GM23338 (cell line): ENCODE results near the gene ARID4B. TPM values are rescaled to one million over a fixed set of nuclear protein-coding genes. Genes with fewer than 3 reads are reported as not detected.

ENCODE experiments used
- ATAC-seq: fragments of 200-7000 bp; cut with Tn5 transposase; 3 replicates; pipeline ENCODE4 v1.9.1; 2020
- DNase-seq: peaks from one replicate; pipeline ENCODE4 v3.0.0-alpha.2; 2015; ENCODE audit warnings: low spot score
- H2AFZ ChIP-seq: fragments of 200-600 bp; sonication (generic); 2 replicates; pipeline ENCODE4 v1.8.0; 2016; ENCODE audit warnings: antibody characterized with exemption, mild to moderate bottlenecking, moderate library complexity
- H3F3A ChIP-seq: fragments of 200-600 bp; sonication (generic); replicated peaks from 2 replicates; pipeline ENCODE4 v1.8.0; 2017; ENCODE audit warnings: antibody characterized with exemption, mixed run types, low read depth
- H3K27ac ChIP-seq: fragments of 200-600 bp; sonication (generic); 2 replicates; pipeline ENCODE4 v1.6.1; 2016; ENCODE audit warnings: low read depth
- H3K27me3 ChIP-seq: fragments of 200-600 bp; sonication (generic); 2 replicates; pipeline ENCODE4 v1.8.0; 2016; ENCODE audit warnings: mild to moderate bottlenecking, mixed run types, moderate library complexity; ENCODE audit not compliant: insufficient read depth
- H3K36me3 ChIP-seq: fragments of 200-600 bp; sonication (generic); 2 replicates; pipeline ENCODE4 v1.8.0; 2016; ENCODE audit warnings: mild to moderate bottlenecking; ENCODE audit not compliant: insufficient read depth
- H3K4me1 ChIP-seq: fragments of 200-600 bp; sonication (generic); 2 replicates; pipeline ENCODE4 v1.8.0; 2016; ENCODE audit warnings: mild to moderate bottlenecking, moderate library complexity; ENCODE audit not compliant: insufficient read depth
- H3K4me2 ChIP-seq: fragments of 200-600 bp; sonication (generic); 2 replicates; pipeline ENCODE4 v1.7.1; 2017; ENCODE audit warnings: mixed run types
- H3K4me3 ChIP-seq: fragments of 200-600 bp; sonication (generic); 2 replicates; pipeline ENCODE4 v1.6.1; 2016; ENCODE audit warnings: mixed run types
- H3K79me2 ChIP-seq: fragments of 200-600 bp; sonication (generic); replicated peaks from 2 replicates; pipeline ENCODE4 v1.8.0; 2017; ENCODE audit warnings: mild to moderate bottlenecking; ENCODE audit not compliant: insufficient read depth
- H3K9me2 ChIP-seq: fragments of 200-600 bp; sonication (generic); 2 replicates; pipeline ENCODE4 v1.8.0; 2017; ENCODE audit not compliant: insufficient read depth
- H4K20me1 ChIP-seq: fragments of 200-600 bp; sonication (generic); replicated peaks from 2 replicates; pipeline ENCODE4 v1.8.0; 2017; ENCODE audit warnings: mild to moderate bottlenecking; ENCODE audit not compliant: insufficient read depth
- H3K27ac Mint-ChIP-seq: 2 replicates; pipeline ENCODE4 v1.8.0; 2020; ENCODE audit warnings: inconsistent platforms, mild to moderate bottlenecking, moderate library complexity, mixed read lengths
- H3K27me3 Mint-ChIP-seq: 3 replicates; pipeline ENCODE4 v1.8.0; 2022; ENCODE audit warnings: low read depth, mild to moderate bottlenecking, moderate library complexity, mixed read lengths, inconsistent platforms; ENCODE audit not compliant: insufficient read depth, poor library complexity
- H3K36me3 Mint-ChIP-seq: 3 replicates; pipeline ENCODE4 v1.8.0; 2021; ENCODE audit warnings: low read depth, mild to moderate bottlenecking, inconsistent platforms, moderate library complexity, mixed read lengths
- H3K4me1 Mint-ChIP-seq: 3 replicates; pipeline ENCODE4 v1.8.0; 2020; ENCODE audit warnings: mild to moderate bottlenecking, inconsistent platforms, mixed read lengths
- H3K4me3 Mint-ChIP-seq: 3 replicates; pipeline ENCODE4 v1.8.0; 2021; ENCODE audit warnings: moderate library complexity, mild to moderate bottlenecking, inconsistent platforms, mixed read lengths
- H3K9me3 Mint-ChIP-seq: 3 replicates; pipeline ENCODE4 v1.8.0; 2020; ENCODE audit warnings: moderate library complexity, mild to moderate bottlenecking, inconsistent platforms, mixed read lengths
- CREB1 ChIP-seq: fragments of 250-450 bp; sonication (Bioruptor Pico); IDR thresholded peaks from 2 replicates; pipeline ENCODE4 v1.5.0; 2020; ENCODE audit warnings: low read depth, mild to moderate bottlenecking, moderate library complexity
- EZH2 ChIP-seq: fragments of 200-600 bp; sonication (generic); IDR thresholded peaks from one replicate; pipeline ENCODE4 v1.8.0; 2017; ENCODE audit warnings: antibody characterized with exemption, mild to moderate bottlenecking, low read depth; ENCODE audit not compliant: unreplicated experiment
- EZH2phosphoT487 ChIP-seq: fragments of 200-600 bp; sonication (generic); IDR thresholded peaks from one replicate; pipeline ENCODE4 v1.8.1; 2018; ENCODE audit warnings: antibody characterized with exemption; ENCODE audit not compliant: unreplicated experiment
- STAT1 ChIP-seq: IDR thresholded peaks from one replicate; pipeline ENCODE4 v1.6.1; 2016; ENCODE audit warnings: antibody characterized with exemption; ENCODE audit not compliant: unreplicated experiment
- ZNF331 ChIP-seq: fragments of 250-450 bp; sonication (Bioruptor Pico); IDR thresholded peaks from 2 replicates; pipeline ENCODE4 v1.5.0; 2020; ENCODE audit warnings: low read depth, mild to moderate bottlenecking, moderate library complexity
- polyA plus RNA-seq: library from polyadenylated mRNA; unstranded; fragments of >200 nt; fragmentation: Nextera tagmentation; extraction: Ambion mirVana; gene quantifications from 2 replicates; pipeline ENCODE4 v1.2.1, GENCODE V29; 2016
- total RNA-seq: library from RNA; depleted of rRNA; stranded (reverse); fragments of >200 nt; shearing (Covaris generic); gene quantifications from 2 replicates; pipeline ENCODE4 v1.2.3, GENCODE V29; 2014
- TF ChIP-seq, protein P1 (sequence below): fragments of 250-450 bp; sonication (Bioruptor Pico); IDR thresholded peaks from 2 replicates; pipeline ENCODE4 v1.5.0; 2020; ENCODE audit warnings: mild to moderate bottlenecking, moderate library complexity
- TF ChIP-seq, protein P2 (sequence below): IDR thresholded peaks from 2 replicates; pipeline ENCODE4 v1.6.1; 2016; ENCODE audit warnings: antibody characterized with exemption
- TF ChIP-seq, protein P3 (sequence below), 2 experiments: fragments of 200-600 bp in 1 of 2; sonication (generic) in 1 of 2; conservative IDR thresholded peaks; 2 replicates each; pipeline versions ENCODE4 v1.5.1 to v1.6.1; 2016 to 2017; ENCODE audit warnings: antibody characterized with exemption in 2 of 2, low read depth in 2 of 2, mild to moderate bottlenecking in 2 of 2, moderate library complexity in 1 of 2

The ARID4B gene
- total and polyA plus RNA-seq, 2 experiments from 2014 or later = 25.1 to 59.8 TPM

DNA sequence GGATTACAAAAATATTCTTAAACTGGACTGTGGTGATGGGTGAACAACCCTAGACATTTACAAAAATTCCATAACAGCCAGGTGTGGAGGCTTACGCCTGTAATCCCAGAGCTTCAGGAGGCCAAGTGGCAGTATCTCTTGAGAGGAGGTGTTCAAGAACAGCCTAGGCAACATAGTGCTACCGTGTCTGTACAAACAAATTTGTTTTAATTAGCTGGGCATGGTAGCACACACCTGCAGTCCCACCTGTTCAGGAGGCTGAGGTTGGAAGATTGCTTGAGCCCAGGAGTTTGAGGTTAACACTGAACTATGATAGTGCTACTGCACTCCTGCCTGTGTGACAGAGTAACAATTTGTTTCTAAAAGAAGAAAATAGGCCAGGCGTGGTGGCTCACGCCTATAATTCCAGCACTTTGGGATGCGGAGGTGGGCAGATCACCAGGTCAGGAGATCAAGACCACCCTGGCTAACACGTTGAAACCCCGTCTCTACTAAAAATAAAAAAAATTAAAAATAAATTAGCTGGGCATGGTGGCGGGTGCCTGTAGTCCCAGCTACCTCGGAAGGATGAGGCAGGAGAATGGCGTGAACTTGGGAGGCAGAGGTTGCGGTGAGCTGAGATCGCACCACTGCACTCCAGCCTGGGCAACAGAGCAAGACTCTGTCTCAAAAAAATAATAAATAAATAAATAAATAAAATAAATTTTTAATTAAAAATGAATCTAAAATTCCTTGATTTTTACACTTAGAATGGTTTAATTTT, 37.1 kb downstream of the ARID4B start:
- ATAC-seq = no peak
- Mint-ChIP-seq H3K36me3 (peaks cover 3% of the 10 kb centered on the region; the same call in 1 of the 3 replicates), H3K4me3 (no peak overlapping the region), H3K9me3 (peaks cover 4% of the 10 kb centered on the region; the same call in 1 of the 3 replicates), H3K27me3 (peaks cover 2% of the 10 kb centered on the region), H3K27ac (no peak overlapping the region), H3K4me1 (peaks cover 42% of the 10 kb centered on the region)
- Histone ChIP-seq H3K4me3 (no peak overlapping the region), H4K20me1 (peaks cover 70% of the 10 kb centered on the region), H3K79me2 (peaks cover 99% of the 10 kb centered on the region), H3K27me3 (no peaks in the 10 kb centered on the region), H2AFZ (no peak overlapping the region), H3F3A (no peaks in the 10 kb centered on the region), H3K36me3 (no peaks in the 10 kb centered on the region), H3K4me2 (no peak overlapping the region), H3K27ac (no peak overlapping the region), H3K4me1 (peaks cover 32% of the 10 kb centered on the region), H3K9me2 (no peaks in the 10 kb centered on the region)
- DNase-seq = no peak
- TF ChIP-seq, protein P1, sequence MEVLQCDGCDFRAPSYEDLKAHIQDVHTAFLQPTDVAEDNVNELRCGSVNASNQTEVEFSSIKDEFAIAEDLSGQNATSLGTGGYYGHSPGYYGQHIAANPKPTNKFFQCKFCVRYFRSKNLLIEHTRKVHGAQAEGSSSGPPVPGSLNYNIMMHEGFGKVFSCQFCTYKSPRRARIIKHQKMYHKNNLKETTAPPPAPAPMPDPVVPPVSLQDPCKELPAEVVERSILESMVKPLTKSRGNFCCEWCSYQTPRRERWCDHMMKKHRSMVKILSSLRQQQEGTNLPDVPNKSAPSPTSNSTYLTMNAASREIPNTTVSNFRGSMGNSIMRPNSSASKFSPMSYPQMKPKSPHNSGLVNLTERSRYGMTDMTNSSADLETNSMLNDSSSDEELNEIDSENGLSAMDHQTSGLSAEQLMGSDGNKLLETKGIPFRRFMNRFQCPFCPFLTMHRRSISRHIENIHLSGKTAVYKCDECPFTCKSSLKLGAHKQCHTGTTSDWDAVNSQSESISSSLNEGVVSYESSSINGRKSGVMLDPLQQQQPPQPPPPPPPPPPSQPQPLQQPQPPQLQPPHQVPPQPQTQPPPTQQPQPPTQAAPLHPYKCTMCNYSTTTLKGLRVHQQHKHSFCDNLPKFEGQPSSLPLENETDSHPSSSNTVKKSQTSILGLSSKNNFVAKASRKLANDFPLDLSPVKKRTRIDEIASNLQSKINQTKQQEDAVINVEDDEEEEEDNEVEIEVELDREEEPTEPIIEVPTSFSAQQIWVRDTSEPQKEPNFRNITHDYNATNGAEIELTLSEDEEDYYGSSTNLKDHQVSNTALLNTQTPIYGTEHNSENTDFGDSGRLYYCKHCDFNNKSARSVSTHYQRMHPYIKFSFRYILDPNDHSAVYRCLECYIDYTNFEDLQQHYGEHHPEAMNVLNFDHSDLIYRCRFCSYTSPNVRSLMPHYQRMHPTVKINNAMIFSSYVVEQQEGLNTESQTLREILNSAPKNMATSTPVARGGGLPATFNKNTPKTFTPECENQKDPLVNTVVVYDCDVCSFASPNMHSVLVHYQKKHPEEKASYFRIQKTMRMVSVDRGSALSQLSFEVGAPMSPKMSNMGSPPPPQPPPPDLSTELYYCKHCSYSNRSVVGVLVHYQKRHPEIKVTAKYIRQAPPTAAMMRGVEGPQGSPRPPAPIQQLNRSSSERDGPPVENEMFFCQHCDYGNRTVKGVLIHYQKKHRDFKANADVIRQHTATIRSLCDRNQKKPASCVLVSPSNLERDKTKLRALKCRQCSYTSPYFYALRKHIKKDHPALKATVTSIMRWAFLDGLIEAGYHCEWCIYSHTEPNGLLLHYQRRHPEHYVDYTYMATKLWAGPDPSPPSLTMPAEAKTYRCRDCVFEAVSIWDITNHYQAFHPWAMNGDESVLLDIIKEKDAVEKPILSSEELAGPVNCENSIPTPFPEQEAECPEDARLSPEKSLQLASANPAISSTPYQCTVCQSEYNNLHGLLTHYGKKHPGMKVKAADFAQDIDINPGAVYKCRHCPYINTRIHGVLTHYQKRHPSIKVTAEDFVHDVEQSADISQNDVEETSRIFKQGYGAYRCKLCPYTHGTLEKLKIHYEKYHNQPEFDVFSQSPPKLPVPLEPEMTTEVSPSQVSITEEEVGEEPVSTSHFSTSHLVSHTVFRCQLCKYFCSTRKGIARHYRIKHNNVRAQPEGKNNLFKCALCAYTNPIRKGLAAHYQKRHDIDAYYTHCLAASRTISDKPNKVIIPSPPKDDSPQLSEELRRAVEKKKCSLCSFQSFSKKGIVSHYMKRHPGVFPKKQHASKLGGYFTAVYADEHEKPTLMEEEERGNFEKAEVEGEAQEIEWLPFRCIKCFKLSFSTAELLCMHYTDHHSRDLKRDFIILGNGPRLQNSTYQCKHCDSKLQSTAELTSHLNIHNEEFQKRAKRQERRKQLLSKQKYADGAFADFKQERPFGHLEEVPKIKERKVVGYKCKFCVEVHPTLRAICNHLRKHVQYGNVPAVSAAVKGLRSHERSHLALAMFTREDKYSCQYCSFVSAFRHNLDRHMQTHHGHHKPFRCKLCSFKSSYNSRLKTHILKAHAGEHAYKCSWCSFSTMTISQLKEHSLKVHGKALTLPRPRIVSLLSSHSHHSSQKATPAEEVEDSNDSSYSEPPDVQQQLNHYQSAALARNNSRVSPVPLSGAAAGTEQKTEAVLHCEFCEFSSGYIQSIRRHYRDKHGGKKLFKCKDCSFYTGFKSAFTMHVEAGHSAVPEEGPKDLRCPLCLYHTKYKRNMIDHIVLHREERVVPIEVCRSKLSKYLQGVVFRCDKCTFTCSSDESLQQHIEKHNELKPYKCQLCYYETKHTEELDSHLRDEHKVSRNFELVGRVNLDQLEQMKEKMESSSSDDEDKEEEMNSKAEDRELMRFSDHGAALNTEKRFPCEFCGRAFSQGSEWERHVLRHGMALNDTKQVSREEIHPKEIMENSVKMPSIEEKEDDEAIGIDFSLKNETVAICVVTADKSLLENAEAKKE (CRISPR knock-in tag) = no peak
- TF ChIP-seq, protein P2, sequence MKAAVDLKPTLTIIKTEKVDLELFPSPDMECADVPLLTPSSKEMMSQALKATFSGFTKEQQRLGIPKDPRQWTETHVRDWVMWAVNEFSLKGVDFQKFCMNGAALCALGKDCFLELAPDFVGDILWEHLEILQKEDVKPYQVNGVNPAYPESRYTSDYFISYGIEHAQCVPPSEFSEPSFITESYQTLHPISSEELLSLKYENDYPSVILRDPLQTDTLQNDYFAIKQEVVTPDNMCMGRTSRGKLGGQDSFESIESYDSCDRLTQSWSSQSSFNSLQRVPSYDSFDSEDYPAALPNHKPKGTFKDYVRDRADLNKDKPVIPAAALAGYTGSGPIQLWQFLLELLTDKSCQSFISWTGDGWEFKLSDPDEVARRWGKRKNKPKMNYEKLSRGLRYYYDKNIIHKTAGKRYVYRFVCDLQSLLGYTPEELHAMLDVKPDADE = no peak
- TF ChIP-seq STAT1 (no peak), EZH2 (no peak), CREB1 (CRISPR knock-in tag) (no peak), ZNF331 (CRISPR knock-in tag) (no peak), EZH2phosphoT487 (no peak)
- TF ChIP-seq, protein P3, sequence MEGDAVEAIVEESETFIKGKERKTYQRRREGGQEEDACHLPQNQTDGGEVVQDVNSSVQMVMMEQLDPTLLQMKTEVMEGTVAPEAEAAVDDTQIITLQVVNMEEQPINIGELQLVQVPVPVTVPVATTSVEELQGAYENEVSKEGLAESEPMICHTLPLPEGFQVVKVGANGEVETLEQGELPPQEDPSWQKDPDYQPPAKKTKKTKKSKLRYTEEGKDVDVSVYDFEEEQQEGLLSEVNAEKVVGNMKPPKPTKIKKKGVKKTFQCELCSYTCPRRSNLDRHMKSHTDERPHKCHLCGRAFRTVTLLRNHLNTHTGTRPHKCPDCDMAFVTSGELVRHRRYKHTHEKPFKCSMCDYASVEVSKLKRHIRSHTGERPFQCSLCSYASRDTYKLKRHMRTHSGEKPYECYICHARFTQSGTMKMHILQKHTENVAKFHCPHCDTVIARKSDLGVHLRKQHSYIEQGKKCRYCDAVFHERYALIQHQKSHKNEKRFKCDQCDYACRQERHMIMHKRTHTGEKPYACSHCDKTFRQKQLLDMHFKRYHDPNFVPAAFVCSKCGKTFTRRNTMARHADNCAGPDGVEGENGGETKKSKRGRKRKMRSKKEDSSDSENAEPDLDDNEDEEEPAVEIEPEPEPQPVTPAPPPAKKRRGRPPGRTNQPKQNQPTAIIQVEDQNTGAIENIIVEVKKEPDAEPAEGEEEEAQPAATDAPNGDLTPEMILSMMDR (conservative IDR thresholded peaks at IDR 0.05; ENCODE audit: low read depth in 2 of 2) = no peak
